Superior temporal gyrus (tissue), 1 donor: ENCODE data around the gene JAM2.
"Not testable (repeated sequence)": the region's sequence is repeated elsewhere in the genome, so short reads cannot be mapped to it uniquely, and the experiment has no call there.

Experiments used
- DNase-seq: peaks from one replicate; pipeline ENCODE4 v3.0.0-alpha.2; 2016; ENCODE audit errors: extremely low spot score

The JAM2 gene, protein sequence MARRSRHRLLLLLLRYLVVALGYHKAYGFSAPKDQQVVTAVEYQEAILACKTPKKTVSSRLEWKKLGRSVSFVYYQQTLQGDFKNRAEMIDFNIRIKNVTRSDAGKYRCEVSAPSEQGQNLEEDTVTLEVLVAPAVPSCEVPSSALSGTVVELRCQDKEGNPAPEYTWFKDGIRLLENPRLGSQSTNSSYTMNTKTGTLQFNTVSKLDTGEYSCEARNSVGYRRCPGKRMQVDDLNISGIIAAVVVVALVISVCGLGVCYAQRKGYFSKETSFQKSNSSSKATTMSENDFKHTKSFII

DNA sequence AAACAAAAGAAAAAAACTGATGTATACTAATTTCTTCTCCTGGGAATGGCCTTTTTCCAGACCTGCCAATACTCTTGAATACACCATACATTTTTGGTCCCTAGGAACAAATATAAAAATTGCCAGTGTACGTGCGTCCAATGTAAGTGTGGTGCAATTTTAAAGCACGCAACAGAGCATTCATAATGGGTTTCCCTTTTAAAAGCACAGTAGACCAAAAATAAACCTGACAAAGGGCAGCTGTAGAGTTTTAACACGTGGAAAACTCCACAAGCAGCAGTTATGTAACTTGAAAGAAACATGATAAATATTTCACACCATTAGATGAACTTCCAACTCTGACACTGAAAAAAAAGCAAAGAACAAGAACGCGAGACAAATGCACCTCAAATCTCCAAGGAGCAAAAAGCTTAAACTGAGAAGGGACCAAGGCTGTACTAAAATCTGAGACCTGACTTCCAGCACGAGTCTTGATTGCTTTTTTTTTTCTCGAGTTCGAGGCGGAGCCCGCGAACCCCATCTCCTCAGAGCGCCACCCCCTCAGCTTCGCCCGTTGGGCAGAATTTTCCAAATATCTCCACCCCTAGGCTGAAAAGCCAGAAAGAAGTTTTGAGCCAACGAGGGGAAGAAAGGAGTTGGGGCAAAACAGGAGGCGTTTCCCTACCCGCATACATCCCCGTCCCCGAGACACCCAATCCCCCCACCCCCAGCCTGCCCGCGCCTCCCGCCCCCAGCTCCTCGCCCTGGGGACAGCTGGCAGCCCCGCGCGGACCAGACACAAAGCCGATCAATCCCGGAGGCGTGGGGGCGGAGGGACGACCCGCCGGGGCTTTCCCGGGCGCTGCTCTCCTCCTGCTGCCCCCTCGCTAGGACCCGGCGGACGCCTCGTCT is at the start of gene JAM2:
TSS of gene JAM2 (plus strand) at position 599 of the 891 bp plus-strand sequence. CDS start 564 bp downstream, outside the sequence.
- peak; percentile 46 for DNase-seq

DNA sequence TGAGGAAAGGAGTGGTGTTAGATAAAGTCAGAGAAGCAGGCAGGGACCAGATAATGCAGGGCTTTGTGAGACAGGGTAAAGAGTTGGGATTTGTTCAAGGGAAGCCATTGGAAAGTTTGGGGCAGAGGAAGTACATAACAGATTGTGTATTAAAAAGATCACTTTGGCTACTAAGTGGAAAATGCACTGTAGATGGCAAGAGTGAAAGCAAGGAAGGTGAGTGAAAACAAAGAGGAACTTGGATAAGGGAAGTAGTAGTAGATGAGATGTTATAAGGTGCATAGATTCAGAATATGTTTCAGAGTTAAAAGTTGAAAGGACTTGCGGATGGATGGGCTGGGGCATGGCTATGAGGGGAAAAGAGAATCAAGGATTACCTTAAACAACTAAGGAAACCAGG is 49.2 kb upstream of the JAM2 start:
- DNase-seq, result no peak

DNA sequence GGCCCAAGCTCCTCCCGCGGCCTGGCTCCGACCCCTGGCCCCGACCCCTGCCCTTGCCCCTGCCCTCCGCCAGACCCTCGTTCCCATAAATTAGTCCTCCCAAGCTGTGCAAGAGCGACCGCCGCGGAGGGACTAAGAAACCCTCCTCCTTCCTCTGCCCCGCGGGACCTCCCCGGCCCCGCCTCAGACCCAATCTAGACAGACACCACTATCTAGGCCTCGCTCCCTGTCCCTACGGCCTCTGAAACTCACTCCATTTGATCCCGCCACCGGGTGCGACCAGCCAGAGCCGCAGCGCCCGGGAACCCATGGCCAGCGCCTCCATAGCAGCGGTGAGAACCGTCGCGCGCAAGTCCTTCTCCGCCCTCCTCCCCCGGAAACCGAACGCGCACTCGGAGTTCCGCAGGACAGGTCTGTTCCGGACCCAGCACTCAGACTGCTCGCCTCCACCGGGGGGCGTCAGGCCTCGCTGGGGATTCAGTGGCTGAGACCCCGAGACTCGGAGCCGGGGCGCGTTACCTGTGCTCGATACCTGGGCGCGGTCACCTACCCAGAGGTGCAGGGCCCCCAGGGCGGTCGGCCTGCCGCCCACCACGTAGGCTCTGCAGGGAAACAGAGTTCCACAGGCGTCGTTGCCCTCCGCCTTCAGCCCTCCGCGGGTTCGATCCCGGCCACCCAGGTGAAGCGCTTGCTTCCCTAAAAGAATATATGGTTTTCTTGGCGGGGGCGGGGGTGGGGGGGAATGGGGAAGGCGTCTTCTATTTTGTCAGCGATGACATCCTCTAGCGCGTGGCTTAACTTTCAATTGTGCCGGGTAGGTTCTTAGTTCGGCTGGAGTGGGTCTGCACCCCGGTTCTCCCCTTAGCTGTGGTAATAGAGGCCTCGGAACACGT is 31.7 kb upstream of the JAM2 start, which contains the start of gene MRPL39:
TSS of gene MRPL39 (minus strand) at position 331 of the 893 bp plus-strand sequence. CDS start at position 325, 6 bp downstream.
- peak; percentile 87 for DNase-seq

DNA sequence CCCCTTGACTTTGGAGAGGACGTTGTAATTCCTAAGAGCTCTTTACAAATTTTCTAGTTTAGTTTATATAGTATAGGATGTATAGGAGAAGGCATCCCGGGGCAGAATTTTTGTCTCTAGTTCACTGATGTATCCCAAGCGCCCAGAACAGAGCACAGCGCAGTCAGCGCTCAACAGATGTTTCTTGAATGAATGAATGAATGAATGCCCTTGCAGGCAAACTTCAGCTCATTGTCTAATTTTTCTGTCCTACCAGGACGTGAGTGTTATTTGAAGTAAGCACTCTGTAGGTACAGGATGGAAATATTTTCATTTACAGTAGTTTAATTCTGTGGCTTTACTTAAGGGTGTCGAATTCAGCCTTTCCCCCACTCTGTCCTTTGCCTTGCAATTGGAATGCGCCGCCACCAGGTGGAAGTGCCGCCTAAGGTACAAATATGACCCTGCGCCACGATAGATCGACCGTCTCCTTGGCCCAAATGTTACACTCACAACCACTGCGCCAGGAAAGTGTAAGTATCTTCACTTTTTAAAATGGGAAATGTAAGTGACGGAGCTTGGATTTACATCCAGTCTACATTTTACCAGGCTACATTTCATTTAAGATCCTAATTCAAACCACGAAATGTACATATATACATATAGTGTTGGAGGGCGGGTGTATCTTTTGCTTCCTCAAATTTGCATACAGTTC is 30.9 kb upstream of the JAM2 start:
- DNase-seq, result peak; percentile 92

DNA sequence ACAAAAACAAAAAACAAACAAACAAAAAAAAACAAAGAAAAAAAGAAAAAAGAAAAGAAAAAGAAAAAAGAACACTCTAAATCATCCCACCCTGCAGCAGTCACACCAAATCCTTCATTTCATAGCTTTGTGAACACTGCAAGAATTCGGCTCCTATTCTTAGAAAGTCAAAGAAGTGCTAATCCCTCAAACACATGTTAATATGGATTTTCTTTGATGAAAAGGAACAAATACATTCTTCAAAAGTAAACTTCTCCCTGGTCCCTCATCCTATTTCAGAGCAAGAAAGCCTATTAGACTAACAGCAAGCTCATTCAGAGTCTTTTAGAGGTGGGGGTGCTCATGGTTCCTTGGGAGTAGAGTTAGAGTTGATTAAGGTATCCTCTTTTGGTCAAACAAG is 24.6 kb upstream of the JAM2 start:
- no peak for DNase-seq

DNA sequence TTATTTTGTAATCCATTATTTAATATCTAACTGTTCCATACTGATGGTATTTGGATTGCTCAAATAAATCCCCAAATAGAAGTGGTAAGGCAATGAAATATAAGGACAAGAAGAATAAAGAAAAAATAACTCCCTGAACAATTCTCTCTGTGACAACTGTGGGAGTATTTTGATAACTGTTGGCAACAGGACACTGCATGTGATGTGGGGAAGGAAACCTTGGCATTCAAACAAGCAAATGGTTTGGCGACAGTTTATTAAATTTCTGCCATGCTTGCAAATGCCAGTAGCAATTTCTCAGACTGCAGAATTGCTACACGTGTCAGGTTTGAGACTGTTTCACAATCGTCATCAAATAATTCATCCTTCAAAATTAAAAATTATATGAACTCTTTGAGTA is 23.2 kb upstream of the JAM2 start:
- peak; percentile 40 for DNase-seq

DNA sequence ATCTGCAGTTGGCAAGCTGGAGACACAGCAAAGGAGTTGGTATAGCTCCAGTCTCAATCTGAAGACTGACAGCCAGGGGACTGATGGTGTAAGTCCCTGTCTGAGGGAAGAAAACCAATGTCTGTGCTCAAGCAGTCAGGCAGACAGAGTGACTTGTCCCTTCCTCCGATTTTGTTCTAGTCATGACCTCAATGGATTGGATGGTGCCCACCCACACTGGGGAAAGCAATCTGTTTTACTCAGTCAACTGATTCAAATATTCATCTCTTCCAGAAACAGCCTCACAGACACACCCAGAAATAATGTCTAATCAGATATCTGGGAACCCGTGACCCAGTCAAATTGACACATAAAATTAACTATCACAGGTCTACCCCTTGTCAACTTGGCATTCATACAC is 19.9 kb upstream of the JAM2 start:
- no peak for DNase-seq

DNA sequence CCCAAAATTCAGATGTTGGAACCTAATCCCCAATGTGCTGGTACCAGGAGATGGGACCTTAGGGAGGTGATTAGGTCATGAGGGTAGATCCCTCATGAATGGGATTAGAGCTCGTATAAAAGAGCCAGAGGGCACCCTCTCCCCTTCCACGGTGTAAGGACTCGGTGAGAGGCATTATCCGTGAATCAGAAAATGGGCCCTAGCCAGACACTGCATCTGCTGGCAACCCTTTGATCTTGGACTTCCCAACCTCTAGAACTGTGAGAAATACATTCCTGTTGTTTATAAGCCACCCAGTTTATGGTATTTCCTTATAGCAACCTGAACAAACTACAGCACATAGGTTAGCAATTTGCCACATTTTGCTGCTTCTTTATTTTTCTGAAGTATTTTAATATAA is 14.5 kb upstream of the JAM2 start:
- DNase-seq, result no peak

DNA sequence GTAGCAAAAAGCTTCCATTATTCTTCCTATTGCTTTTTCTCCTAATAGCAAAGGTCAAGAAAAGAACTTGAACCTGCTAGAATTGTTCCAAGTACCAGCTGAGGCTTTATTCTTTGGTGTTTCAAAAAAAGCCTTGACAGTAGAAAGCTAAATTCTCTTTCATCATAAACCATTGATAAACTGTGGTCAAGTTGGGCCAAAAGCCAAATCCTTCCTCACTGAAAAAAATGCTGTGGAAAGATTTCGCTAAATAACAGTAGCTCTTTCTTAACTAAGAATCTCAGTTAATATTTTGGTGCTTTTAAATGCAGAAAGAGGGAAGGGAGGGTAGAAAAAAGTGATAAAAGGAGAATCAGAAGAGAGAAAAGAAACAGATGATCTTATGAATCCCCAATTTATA is 14.0 kb upstream of the JAM2 start:
- DNase-seq, result no peak

DNA sequence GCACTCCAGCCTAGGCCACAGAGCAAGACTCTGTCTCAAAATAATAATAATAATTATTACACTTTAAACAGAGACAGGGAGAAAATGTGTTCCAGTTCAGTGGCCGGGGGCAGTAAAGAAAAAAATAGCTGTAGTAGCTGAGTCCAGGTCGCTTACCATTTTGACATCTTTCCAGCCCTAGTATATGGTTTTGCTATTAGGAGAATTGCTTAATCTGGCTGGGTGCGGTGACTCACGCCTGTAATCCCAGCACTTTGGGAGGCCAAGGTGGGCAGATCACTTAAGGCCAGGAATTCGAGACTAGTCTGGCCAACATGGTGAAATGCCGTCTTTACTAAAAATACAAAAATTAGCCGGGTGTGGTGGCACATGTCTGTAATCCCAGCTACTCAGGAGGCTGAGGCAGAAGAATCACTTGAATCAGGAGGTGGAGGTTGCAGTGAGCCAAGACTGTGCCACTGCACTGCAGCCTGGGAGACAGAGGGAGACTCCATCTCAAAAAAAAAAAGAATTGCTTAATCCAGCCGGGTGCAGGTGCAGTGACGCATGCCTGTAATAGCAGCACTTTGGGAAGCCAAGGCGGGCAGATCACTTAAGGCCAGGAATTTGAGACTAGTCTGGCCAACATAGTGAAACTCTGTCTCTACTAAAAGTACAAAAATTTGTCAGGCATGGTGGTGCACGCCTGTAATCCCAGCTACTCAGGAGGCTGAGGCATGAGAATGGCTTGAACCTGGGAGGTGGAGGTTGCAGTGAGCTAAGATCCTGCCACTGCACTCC is 13.1 kb upstream of the JAM2 start:
- DNase-seq, result not testable (repeated sequence)

DNA sequence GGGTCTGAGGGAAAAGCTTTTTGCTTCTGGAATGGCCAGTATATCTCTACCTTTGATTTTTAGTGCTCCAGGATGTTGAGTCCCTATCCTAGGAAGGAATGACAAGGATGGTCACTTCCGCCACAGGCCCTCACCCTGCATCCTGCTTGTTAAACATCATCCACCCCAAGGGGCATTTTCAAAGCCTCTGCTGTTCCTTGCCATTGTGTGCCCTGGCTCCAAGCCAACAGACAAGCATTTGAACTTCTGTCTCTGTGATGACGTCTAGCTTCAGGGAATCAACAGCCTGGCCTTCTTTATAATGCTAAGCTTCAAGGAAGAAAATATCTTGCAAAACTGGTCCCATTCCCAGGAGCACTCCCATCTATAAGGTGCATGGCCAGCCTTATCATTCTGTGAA is 12.3 kb upstream of the JAM2 start:
- no peak for DNase-seq

DNA sequence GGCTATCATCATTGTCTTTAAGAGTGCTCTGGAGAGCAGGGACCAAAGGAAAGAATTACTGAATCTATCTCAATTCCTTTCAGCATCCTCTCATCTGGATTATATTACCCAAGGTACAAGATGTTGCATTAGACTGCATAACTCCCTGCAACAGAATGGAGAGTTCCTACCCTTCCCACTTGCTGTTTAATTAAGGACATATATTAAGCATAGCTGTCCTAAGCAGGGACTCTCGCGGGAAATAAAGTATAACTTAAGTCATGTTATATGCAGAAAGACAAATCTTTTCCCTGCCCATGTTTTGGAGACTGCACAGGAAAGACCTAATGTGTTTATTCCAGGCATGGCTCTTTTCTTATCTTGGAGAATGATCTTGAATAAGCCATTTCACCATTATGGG is 6.8 kb upstream of the JAM2 start:
- no peak for DNase-seq

DNA sequence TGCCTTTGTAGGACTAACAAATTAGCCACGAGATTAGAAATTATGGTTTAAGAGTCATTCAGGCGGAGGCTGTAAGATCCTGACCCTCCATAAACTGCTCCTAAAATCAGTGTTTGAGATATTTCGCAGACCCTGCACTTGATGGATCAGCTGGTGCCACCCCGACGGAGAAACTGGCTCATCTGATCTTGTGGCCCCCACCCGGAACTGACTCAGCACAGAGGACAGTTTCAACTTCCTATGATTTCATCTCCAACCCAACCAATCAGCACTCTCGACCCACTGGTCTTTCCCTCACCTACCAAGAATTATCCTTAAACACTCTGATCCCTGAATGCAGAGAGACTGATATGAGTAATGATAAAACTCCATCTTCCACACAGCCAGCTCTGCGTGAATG is 3.7 kb upstream of the JAM2 start:
- DNase-seq, result no peak

DNA sequence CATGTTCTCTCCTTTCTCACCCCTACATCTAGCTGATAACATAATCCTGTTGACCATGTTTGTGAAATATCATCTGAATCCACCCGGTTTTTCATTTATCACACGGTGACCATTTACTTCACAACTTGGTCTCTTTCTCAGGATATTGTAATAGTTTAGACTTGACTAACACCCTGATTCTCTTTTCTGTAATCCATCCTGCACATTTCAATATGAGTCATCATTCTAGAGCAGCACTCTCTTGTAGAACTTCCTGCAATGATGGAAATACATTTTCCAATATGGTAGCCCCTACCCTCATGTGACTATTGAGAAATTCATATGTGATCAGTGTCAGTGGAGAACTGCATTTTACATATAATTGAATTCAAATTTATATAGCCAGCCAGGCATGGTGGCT is 2.3 kb upstream of the JAM2 start:
- no peak for DNase-seq

DNA sequence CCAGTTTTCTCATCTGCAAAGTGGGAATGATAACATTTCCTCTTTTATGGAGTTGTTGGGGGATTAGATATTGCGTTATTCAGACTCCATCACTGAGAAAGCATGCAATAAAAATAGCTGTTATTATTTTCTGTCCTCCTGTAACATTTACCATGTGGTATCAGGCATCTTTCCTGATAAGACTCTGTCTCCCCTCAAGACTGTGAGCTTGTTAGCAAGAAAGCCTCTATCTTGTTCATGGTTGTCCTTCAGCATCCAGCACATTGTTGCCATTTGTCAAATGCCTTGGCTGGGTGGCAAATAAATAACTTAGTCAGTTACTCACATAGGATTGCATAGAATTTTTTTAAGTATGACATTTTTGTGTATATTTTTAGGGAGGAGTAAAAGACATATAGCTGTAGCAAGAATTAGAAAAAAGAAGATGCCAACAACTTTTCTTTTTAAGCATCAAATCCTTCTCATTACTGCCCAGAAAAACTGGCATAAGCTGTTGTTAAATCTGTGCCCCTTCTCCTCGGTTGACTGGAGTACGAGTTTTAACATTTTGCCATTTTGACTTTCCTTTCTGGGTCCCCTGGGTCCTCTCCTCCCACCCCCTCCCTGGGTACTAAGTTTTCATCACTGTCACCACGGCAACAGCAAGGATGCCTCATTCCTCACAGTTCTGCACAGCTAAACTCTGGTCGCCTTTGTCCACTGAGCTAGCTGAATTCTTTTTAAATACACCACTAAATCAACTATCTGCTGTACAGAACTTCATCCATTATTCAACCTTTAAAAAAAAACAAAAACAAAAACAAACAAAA is 1.0 kb upstream of the JAM2 start:
- DNase-seq, result no peak

DNA sequence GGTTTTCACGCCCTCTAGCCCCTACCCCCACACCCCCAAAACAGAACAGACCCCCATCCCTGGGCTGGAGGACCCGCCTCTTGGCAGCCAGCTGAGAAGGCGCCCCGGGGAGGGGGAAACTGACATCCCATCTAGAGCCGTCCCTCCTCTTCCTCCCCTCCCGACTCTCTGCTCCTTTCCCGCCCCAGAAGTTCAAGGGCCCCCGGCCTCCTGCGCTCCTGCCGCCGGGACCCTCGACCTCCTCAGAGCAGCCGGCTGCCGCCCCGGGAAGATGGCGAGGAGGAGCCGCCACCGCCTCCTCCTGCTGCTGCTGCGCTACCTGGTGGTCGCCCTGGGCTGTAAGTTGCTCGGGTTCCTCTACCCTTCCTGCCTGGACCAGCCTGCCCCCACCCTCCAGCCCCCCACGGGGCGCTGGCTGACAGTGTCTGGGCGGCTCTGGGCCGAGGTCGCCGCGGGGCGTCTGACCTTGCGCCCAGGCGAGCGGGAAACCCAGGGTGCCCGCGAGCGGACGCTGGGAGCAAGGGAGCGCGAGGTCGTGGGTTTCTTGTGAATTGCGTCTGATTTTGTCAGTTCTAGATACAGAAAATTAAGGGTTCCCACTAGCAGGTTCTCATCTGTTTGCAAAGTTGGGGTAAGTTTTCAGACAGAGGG is 618 bp downstream of the JAM2 start:
- no peak for DNase-seq

DNA sequence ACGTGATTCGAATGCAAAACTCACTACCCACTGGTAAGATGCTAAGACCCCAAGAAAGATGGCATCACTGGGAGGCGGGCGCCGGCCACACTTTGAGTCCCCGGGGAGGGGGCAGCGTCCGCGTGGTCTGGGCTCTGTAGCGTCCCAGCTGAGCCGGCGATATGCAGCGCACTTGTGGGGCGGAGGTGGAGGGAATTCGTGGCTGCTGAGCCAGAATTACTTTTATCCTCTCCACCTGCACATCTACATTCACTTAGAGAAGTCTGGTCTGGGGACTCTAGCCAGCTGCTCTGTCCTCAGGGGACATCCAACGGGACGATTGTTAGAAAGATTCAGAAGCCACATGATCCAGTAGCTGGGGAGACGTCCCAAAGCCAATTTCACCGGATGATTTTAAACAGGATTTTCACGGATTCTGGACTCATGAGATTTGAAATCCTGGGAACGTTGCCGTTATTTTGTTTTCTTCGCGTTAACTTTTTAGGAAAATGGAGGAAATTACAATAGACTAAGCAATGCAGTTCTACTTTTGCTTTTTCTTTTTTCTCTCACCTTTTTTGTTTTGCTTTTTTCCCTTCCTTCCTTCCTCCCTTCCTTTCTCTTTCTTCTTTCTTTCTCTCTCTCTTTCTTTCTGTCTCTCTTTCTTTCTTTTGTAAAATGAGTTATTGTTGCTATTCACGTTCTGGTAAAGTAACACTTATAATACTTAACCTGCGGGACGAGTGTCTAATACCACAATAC is 1.3 kb downstream of the JAM2 start:
- peak; percentile 62 for DNase-seq

DNA sequence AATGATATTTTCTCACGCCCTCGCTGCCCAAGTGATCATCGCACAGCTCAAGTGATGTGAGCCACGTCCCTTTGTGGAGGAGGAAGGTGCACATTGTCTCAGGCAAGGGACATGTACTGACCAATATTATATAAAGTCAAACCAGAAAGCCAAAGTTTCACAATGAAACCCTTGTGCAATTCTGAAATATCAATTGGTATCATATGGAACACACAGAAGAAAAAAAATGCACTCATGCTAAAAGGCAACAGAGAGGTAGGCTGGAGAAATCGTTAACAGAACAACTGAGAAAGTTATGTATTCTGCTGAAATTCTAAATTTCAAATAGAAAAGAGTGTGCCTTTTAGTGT is 1.9 kb downstream of the JAM2 start:
- no peak for DNase-seq

DNA sequence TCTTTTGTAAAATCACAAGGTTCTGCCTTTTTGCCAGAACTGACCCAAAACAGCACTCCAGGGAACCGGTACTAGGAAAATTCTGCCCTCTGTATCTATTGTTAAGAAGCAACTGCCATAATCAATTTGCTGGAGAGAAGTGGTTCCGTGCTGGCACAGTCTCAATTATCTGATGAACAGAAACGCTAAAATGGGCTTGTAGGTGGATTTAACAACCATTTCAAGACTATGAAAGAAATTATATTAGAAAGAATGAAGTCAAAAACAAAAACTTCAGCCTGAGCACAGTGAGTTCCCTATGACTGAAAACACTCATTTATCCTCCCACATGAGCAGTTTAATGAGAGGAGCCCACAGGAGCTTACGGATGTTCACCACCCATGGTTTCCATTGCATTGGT is 4.4 kb downstream of the JAM2 start:
- no peak for DNase-seq
